Ramos (cell line): ENCODE data around the gene SUGCT.
"Not testable (repeated sequence)": the region's sequence is repeated elsewhere in the genome, so short reads cannot be mapped to it uniquely, and the experiment has no call there.

Experiments
- in situ Hi-C: fragments of 300-500 bp; cut with MboI; formaldehyde crosslinking; loops from one replicate; pipeline ENCODE4 v1.14.3; 2022; ENCODE audit warnings: low sequenced_read_pairs; ENCODE audit not compliant: unreplicated experiment

The SUGCT gene

DNA sequence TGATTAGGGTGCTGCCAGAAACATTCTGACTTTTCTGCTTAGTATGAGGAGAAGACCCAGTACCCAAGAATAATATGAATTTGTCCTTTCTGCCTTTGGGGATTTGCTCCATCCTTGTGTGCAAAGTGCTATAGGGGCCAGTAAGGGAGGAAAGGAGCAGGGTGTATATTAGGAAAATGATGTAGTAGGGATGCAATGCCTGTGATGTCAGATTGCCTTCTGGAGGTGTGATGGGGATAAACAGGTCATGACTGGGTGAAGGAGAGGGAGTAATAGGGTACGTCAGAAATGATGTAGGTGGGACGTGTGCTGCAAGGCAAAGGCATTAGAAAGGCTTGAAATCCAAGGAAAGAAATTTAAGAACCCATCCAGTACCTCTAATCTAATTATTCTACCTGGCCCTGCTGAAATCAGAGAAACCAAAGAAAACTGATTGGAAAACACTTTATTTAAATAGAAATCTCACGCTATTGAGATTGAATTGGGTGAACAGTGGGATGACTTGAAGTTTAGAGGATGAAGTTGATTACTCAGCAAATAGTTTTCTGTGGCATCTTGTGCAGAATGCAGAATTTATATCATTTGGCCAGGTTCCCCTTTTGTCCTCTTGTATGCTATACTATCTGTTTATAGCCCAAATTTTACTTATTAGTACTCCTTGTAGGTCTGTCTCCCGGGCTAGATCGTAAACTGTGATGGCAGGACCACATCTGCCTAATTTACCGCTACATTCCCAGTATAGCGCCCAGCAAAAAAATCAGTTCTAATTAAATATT lies 503.9 kb downstream of the SUGCT start:
- in situ Hi-C loops, result no loop called here

- in situ Hi-C loops, result no loop called here
These were observed 505.8 kb downstream of the SUGCT start for GRCh38 chr7:40640566-40640965.

DNA sequence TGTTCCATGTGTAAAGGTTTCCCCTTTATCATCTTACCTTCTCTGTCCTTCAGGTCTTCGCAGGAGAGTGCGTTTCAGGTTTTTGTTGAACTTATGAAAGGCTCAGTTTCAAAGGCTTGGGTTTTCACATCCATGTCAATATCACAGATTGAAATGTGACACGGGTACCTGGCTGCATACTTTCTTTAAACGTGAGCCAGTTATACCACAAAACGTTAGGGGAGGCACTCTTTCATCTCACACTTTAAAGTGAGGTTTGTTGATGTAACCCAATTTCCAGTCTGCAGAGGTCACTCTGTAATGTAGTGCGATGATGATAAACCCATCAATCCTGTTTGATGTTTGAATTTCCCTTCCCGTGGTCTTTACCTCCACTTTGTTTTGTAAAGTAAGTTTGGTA lies 506.9 kb downstream of the SUGCT start:
- in situ Hi-C loops, result no loop called here

GRCh38 chr7:40643664-40644063 lies 508.9 kb downstream of the SUGCT start:
- in situ Hi-C loops, result no loop called here

DNA sequence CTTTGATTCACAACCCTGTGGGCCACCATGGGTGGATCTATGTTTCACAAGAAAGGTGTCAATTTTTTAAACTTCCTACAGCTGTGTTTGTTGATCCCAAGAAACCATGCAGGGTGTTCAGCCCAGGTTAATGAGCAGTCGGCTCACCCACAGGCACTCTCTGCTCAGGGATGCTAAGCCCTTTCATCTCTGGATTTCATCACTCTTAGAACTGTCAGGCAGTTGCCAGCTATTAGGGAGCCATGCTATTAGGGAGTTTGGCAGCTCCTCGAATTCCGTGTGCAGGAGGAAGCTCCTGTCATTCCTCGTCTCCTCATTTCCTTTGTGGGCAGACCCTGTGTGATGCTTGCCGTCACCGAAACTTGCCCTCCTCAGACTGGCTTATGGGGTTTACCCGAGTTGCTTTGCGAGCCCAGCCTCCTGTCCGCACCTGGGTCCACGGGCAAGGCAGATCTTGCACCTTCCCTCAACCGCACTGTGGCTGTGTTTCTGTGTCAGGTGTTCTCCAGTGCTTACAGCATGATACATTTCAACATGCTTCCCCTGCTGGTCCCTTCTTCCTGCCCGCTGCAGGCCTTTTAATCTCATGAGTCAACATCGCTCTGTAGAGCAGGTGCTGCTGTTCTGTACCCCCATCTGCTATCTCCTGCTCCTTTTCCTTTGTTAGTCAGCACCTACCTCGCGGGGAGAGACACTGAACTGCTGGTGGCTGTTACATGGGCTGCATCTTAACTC lies 509.8 kb downstream of the SUGCT start:
- in situ Hi-C loops, result no loop called here

DNA sequence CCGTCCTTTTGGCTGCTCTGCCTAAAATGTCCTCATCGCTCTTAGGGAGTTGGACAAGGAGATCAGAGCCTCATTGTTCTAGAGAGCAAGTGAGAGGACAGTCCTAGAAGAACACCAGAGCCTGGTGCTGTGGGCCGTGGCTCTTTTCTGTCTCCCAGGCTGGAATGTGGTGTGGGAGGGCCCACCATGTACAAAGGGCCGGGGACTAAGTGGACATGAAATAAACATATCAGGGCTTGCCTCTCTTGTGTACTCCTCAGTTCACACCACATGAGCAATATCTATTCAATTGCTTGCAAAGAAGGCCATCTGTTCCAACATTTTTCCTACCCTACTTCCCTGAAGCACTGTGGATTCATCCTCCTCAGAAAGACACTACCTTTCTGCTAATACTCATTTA lies 510.4 kb downstream of the SUGCT start:
- in situ Hi-C loops, result no loop called here

DNA sequence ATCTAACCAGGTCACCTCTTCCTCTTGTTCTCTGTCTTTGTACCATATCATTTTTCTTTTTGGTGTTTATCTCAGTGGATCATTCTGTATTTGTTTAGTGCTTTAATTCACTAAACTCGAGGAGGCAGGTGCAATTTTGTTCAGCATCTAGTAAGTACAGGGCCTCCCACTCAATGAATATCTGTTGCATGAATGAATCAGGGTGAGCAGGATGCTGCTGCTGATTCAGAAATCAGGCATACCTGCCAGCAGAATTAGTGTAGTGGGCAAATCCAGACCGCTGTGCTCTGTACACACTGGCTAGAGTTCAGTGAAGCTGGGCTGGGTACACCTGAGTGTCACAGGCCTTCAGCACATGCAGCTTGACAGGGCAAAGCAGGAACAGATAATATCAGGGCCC lies 511.9 kb downstream of the SUGCT start:
- in situ Hi-C loops, result no loop called here

- in situ Hi-C loops, result no loop called here
These were observed 512.9 kb downstream of the SUGCT start for GRCh38 chr7:40647719-40648118.

GRCh38 chr7:40649247-40649646 lies 514.4 kb downstream of the SUGCT start:
- in situ Hi-C loops, result no loop called here

DNA sequence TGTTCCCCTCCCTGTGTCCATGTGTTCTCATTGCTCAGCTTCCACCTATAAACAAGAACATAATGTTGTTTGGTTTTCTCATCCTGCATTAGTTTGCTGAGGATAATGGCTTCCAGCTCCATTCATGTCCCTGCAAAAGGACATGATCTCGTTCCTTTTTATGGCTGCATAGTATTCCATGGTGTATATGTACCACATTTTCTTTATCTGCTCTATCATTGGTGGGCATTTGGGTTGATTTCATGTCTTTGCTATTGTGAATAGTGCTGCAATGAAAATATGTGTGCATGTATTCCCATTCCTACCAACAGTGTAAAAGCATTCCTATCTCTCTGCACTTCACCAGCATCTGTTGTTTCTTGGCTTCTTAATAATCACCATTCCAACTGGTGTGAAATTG lies 516.1 kb downstream of the SUGCT start:
- in situ Hi-C loops, result not testable (repeated sequence)

DNA sequence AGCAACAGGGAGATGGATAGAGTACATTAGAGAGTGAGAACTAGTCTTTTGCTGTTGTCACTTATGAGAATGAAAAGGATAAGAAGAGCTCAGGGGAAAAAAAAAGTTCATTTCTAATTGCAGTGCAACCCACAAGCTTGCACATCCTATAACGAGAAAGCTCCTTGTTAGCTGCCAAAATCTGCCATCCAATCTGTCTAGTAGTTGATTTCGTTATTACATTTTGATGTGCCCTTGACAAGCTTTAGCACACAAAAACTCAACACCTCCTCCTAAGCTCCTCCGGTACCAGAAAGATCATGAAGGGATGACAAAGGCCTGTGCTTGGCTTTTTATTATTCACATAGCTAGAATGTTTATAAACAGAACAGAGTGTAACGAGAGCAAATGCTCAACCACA lies 519.4 kb downstream of the SUGCT start:
- in situ Hi-C loops, result no loop called here

GRCh38 chr7:40655426-40655825 lies 520.6 kb downstream of the SUGCT start:
- in situ Hi-C loops, result no loop called here

- in situ Hi-C loops, result no loop called here
These were observed 521.5 kb downstream of the SUGCT start for GRCh38 chr7:40656349-40656748.

- in situ Hi-C loops, result no loop called here
These were observed 523.9 kb downstream of the SUGCT start for GRCh38 chr7:40658729-40659128.

GRCh38 chr7:40659231-40659630 lies 524.4 kb downstream of the SUGCT start:
- in situ Hi-C loops, result no loop called here

- in situ Hi-C loops, result no loop called here
These were observed 538.5 kb downstream of the SUGCT start for GRCh38 chr7:40673285-40673684.

DNA sequence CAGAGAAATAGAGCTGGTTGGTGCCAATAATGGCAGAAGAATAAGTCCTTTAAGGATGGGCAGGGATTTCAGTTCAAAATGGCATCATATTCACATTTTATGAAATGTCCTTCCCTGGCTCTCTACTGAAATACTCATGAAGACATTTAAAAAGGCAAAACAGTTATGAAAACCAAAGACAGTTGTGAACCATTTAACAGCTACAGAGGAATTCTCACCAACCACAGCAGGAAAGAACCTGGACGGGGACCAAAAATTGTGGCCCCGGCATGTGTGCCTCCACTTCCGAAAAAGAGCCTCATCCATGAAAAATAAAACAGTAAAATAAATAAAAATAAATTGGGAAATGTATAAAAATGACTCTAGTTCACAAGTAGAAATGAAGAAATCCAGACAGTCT lies 539.5 kb downstream of the SUGCT start:
- in situ Hi-C loops, result no loop called here

DNA sequence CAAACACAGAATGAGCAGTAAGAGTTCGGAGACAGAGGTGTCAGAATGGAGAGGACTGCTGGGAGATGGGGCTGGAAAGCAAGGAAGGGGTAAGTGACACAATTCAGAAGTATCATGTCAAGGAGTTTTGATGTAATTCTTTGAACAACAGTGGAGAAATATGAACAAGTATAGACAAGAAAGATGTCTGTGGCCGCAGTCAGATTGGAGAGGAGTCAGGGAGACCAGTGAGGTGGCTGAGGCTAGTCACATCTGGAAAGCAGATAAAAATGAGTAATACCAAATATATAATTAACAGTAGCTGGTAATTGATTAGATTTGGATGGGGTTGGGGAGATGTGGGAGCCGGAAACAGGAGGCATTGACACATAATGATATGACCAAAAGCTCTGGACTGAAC lies 540.9 kb downstream of the SUGCT start:
- in situ Hi-C loops, result no loop called here

GRCh38 chr7:40676221-40676620 lies 541.4 kb downstream of the SUGCT start:
- in situ Hi-C loops, result no loop called here

- in situ Hi-C loops, result no loop called here
These were observed 545.9 kb downstream of the SUGCT start for GRCh38 chr7:40680657-40681056.

DNA sequence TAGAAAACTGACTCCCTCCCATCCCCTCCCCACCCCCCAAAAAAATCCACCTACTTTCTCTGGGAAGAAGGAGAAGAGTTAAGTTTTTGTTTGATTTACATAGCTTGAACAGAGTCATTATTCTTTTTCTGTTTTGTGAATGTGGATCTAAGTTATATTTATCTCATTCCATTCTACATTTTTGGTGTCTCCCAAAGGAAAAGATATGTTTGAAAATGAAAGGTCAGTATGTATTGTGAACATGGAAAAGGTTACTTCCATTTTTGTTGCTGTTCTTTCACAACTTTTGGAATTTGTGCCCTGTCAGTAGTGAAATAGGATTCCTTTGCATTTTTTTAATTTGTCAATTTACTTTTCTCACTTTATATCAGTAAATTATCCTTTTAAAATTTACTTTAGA lies 547.9 kb downstream of the SUGCT start:
- in situ Hi-C loops, result no loop called here
